Nephron progenitor cell (in vitro differentiated cells): ENCODE results near the gene PLA2G4B.

ENCODE experiments used
- DNase-seq: peaks from one replicate; pipeline ENCODE4 v3.0.0; 2021
- H3K27ac Mint-ChIP-seq: 2 replicates; pipeline ENCODE4 v1.8.0; 2021; ENCODE audit warnings: mild to moderate bottlenecking, moderate library complexity, mixed read lengths
- H3K27me3 Mint-ChIP-seq: 2 replicates; pipeline ENCODE4 v1.8.0; 2021; ENCODE audit warnings: mild to moderate bottlenecking, low read depth, mixed read lengths; ENCODE audit not compliant: poor library complexity
- H3K36me3 Mint-ChIP-seq: 2 replicates; pipeline ENCODE4 v1.8.0; 2021; ENCODE audit warnings: low read depth, mixed read lengths
- H3K4me1 Mint-ChIP-seq: 2 replicates; pipeline ENCODE4 v1.8.0; 2021; ENCODE audit warnings: mixed read lengths
- H3K4me3 Mint-ChIP-seq: 2 replicates; pipeline ENCODE4 v1.8.0; 2021; ENCODE audit warnings: mild to moderate bottlenecking, moderate library complexity, mixed read lengths
- H3K9me3 Mint-ChIP-seq: 2 replicates; pipeline ENCODE4 v1.8.0; 2021; ENCODE audit warnings: mild to moderate bottlenecking, moderate library complexity, mixed read lengths
- TF ChIP-seq, protein P1 (sequence below): fragments of 200-600 bp; sonication (generic); IDR thresholded peaks from 2 replicates; pipeline ENCODE4 v1.5.0; 2021; ENCODE audit warnings: antibody characterized with exemption

Gene PLA2G4B

DNA sequence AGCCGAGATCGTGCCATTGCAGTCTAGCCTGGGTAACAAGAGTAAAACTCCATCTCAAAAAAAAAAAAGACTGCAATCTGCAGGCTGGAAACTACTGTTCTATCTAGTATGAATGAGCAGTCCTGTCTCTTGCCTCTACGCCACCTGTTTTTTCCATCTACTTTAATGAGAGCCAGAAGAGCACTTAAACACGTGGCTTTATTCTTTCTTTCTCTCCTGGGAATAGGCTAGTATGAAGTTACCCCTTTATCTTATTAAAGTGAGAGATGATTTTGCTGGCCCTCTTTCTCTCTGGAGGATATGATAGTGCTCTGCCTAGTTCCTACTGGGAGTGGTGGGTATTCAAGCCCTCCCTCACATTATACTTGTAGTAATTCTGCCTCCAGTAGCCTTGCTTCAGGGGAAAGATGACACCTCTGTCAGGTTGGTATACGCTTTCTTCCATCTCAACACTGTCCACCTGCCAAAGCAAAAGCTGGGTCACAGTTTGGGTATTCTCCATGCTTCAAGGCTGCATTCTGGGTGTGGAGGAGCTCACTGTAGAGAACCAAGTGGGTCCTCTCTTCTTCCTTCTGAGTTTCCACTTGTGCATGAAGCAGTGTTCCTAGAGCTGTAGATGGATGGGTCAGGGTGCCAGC is 46.5 kb upstream of the PLA2G4B start:
- Mint-ChIP-seq H3K36me3 (no peaks in the 10 kb centered on the region), H3K27me3 (no peaks in the 10 kb centered on the region), H3K9me3 (no peaks in the 10 kb centered on the region), H3K4me3 (no peak overlapping the region), H3K4me1 (peaks cover 76% of the 10 kb centered on the region), H3K27ac (no peak overlapping the region)
- TF ChIP-seq, protein P1, sequence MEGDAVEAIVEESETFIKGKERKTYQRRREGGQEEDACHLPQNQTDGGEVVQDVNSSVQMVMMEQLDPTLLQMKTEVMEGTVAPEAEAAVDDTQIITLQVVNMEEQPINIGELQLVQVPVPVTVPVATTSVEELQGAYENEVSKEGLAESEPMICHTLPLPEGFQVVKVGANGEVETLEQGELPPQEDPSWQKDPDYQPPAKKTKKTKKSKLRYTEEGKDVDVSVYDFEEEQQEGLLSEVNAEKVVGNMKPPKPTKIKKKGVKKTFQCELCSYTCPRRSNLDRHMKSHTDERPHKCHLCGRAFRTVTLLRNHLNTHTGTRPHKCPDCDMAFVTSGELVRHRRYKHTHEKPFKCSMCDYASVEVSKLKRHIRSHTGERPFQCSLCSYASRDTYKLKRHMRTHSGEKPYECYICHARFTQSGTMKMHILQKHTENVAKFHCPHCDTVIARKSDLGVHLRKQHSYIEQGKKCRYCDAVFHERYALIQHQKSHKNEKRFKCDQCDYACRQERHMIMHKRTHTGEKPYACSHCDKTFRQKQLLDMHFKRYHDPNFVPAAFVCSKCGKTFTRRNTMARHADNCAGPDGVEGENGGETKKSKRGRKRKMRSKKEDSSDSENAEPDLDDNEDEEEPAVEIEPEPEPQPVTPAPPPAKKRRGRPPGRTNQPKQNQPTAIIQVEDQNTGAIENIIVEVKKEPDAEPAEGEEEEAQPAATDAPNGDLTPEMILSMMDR: no peak
- DNase-seq: no peak

DNA sequence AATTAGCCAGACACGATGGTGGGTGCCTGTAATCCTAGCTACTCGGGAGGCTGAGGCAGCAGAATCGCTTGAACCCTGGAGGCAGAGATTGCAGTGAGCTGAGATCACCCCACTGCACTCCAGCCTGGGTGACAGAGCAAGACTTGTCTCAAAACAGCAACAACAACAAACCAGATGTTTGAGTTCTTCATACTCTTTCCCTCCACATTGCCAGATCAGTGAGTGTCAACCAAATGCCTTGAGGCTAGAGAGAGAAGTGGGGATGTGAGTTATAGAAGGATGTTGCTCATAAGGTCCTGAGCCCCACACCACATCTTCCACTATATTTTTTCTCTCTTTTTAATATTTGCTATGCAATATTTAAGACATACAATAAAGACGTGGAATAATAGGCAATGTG is 44.6 kb upstream of the PLA2G4B start:
- no peak overlapping the region for H3K27ac Mint-ChIP-seq
- no peaks in the 10 kb centered on the region for H3K9me3 Mint-ChIP-seq
- DNase-seq: no peak
- H3K4me1 Mint-ChIP-seq: peaks cover 75% of the 10 kb centered on the region
- TF ChIP-seq, protein P1: no peak
- H3K36me3 Mint-ChIP-seq: no peaks in the 10 kb centered on the region
- H3K4me3 Mint-ChIP-seq: no peak overlapping the region
- H3K27me3 Mint-ChIP-seq: no peaks in the 10 kb centered on the region

DNA sequence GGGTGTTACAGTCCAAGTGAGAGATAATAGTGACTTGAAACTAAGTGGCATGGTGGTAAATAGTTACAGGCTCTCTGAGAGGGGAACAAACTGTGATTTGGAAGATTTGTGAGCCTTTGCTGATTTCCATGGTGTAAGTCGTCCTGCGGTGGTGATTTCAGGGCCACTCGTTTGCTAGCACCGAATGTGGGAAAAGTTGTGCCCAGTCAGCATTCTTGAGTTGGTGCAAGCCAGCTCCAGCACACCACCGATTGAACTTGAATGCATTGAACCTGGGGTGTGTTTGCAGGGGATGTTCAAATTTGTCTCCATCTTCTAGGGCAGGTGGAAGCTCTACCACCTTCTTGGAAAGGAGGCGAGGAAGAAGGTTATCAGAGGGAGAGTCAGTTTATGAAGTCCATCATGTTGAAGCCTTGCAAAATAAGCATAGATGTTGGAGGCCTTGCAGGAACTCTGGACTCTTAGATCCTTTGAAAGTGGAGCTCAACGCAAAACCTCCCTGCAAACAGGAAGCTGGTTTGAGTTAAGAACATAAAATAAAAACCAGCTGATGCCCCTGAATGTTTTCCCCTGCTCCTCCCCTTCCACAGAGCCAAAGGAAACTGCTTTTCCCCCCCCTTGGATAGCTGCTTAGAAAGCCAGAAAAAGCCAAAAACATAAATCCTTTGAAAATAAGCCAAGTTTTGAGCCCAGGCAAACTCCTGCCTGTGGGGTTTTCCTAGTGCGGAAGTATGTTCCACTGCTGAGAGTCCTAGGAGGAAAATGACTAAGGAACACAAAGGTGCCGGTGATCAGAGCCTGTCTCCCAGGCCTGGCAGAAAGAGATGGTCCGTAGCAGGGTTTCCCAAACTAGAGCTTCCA is 42.4 kb upstream of the PLA2G4B start:
- H3K9me3 Mint-ChIP-seq: no peaks in the 10 kb centered on the region
- TF ChIP-seq, protein P1: no peak
- peak overlapping the region; percentile 91 for H3K27ac Mint-ChIP-seq
- peaks cover 17% of the 10 kb centered on the region for H3K36me3 Mint-ChIP-seq
- no peaks in the 10 kb centered on the region for H3K27me3 Mint-ChIP-seq
- H3K4me3 Mint-ChIP-seq: no peak overlapping the region
- H3K4me1 Mint-ChIP-seq: peaks cover 56% of the 10 kb centered on the region
- no peak for DNase-seq

DNA sequence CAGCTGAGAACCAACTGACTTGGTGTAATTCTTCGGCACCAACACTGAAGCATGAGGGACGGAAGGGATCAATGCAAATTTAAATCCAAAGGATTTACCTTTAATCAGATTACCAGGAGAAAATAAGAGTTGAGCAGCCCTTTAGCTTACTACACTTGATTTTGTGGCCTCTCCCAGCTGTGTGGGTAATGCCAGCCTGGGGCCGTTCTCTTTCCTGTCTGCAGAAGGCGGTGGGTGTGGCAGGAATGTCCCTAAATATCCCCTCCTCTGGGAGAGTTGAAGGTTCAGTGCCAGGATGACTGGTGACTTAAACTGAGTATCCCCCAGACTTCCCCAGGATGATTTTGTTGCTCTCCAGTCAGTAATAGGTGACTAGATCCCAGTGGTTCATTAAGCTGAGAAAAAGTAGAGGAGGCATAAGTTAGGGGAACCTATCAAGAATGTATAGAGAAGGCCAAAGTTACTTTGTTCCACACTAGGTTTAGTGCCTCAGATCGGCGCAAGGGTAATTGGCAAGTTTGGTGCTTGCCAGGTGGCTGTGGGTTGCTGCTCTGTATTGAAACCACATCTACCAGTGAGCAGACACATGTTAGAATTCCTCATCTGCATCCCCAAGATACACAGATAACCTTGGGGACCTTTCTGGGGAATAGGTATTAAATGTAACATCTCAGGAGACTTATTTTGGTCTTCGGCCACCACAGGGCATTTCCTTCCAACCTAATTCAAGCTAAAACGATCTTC is 41.3 kb upstream of the PLA2G4B start:
- no peak for DNase-seq
- Mint-ChIP-seq H3K4me3 (no peak overlapping the region), H3K36me3 (peaks cover 19% of the 10 kb centered on the region), H3K27me3 (no peaks in the 10 kb centered on the region), H3K4me1 (peaks cover 45% of the 10 kb centered on the region), H3K27ac (no peak overlapping the region), H3K9me3 (no peaks in the 10 kb centered on the region)
- TF ChIP-seq, protein P1: no peak

DNA sequence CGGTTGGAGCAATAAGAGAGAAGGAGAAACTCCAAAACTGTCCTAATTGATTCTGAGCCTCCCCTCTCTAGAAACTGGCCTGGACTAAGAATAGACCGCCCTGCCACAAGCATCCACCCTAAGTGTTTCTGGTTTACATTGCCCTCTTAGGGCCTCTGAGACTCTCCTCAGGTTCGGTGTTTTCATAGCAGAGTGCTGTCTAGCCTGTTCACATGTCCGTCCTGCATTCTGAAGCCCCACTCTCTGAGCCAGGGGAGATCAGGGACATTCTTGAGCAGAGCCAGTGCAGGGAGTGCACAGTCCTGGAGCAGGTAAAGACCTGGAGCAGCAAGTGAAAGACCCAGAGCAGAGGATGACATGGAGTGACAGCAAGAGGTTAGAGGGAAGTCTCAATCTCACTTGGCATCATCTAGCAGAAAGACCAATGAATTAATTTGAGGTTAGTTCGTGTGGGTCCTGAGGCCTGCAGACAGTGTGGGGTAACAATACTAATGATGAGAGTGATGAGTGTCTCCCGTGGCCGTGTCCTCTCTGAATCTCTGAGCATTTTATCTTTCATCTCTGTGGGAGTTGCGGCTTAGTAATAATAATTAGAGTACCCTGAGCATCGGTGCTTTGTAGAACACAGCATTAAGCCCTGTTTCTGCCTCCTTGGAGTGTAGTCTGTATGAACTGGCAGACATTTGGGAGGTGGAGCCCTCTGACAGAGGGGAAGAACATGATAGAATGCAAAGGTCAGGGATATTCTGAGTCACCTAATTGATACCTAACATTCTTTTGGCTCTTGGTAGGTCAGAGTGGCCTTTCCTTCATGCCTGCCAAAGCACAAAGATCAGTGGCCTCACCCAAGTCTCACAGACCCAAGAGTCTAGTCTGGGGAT is 39.8 kb upstream of the PLA2G4B start:
- H3K27me3 Mint-ChIP-seq: no peaks in the 10 kb centered on the region
- DNase-seq: no peak
- TF ChIP-seq, protein P1: no peak
- peaks cover 36% of the 10 kb centered on the region for H3K4me1 Mint-ChIP-seq
- peak overlapping the region; percentile 13 for H3K27ac Mint-ChIP-seq
- H3K4me3 Mint-ChIP-seq: no peak overlapping the region
- H3K9me3 Mint-ChIP-seq: no peaks in the 10 kb centered on the region
- H3K36me3 Mint-ChIP-seq: peaks cover 19% of the 10 kb centered on the region
